Stimulated activated CD8-positive, alpha-beta memory T cell treated with anti-CD3 and anti-CD28 coated beads, Interleukin-4, amount 100 ng/mL, for 1 hour (primary cell): Measurements from ENCODE around the gene NEK2.
"Not testable (repeated sequence)": the region's sequence is repeated elsewhere in the genome, so short reads cannot be mapped to it uniquely, and the experiment has no call there.

Experiments
- DNase-seq, 2 donors: peaks; one replicate each; pipeline ENCODE4 v3.0.0-alpha.2; 2020; ENCODE audit warnings: low read depth in 2 of 2, low spot score in 1 of 2

The NEK2 gene

DNA sequence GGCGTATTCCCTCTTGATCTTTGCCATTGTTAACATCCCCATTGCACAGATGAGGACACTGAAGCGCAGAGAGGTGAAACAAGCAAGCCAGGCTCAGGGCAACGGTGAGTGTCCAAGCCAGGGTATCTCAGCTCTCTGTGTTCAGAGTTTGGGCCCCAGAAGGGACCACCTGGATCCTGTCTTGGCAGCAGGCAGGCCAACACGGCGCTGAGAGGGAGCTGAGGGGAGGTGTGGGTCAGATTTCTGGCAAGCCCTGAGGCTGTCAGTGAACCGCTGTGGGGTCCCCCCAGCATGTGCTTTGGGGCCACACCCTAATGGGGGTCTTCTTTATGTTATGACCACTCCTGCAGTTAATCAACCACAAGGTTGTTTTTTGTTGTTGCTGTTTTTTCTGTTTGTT is 23.1 kb downstream of the NEK2 start:
- DNase-seq, result no peak

DNA sequence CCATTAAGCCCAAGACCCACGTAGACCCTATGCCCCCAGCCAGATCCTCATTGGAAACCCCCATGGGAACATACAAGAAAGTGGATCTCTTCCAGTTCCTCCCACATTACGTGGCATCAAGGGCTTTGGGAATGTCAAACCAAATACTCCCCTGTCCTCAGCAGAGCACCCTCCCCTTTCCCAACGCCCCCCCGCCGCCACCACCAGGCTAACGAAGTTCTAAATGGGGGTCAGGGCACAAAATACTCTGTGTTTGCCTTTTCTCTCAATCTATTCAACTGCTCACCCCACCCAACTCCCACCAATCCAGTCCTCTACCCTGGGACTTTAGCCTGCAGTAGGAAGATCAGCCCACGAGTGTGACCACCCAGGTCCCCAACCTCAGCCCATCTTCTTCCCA is 24.5 kb downstream of the NEK2 start:
- no peak for DNase-seq

DNA sequence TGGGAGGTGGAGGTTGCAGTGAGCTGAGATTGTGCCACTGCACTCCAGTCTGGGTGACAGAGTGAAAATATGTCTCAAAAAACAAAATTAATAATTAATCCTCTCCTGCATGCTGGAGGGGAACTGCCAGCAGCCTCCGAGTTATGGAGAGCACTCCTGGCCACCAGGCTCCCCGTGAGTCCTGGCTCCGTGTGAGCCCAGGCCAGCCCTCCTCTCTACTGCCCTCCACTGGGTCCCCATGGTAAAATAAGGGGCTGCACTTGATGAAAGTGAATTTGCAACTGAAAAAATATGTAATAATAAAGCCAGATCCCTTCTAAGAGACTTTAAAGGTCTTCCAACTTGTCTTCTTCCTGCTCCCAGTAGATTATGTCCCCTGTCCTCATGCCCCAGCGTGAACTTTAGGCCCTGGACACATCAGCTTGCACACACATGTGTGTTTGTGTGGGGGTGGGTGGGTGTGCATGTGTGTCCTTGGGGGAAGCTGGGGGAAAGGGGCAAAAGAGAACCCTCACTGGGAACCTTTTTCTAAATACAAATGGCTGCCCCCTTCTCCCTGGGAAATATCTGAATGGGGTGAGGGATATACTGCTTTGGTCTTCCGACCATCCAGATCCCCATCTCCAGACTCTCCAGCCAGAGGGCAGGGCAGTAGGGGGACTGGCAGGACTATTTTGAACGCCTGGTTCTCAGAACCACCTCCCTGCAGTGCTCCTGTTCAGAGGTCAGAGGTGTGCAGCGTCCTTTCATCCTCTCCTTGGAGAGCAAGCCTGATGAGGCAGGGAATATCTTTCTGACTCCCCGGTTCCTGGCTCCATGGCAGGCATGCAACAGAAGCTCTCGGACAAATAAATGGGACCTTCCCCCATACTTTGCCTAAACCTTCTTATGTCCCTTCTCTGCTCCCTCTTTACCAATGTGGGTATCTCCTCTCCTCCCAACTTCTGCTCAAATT is 26.2 kb downstream of the NEK2 start:
- no peak for DNase-seq

DNA sequence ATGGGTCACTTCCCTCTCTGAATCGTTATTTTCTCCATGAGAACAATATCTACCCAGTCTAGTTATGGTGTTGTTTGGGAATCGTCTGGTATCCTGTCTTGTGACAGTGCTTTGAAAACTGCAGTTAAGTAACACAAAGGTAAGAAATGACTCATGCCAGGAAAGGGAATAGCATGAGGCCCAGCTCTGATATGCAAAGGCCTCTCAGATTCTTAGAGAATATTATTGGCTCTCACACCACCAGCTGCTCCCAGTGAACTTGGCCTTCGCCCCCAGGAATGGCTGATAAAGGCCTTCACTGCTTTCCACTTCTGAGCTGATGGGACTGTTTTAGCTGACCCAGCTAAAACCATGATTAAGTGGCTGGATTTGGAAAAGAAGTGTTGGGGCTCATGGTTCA is 27.1 kb downstream of the NEK2 start:
- no peak for DNase-seq

DNA sequence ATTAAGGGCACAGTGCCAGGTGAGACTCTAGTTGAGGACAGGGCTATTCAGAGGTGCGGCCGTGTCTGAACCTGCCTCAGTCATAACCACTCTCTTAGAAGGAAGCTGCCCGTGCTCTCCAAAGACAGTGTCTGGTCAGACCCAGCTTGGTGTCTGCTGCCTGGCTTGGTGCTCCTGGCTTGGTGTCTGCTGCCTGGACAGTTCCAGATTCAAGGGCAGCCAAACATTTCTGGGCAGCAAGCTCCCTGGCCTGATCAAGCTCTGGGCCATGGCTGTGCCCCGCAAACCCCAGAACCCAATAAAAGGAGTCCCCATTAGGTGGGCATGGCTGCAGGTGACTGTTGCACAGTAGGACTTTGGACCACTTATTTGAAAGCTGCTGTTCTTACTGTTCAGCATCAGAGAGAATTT is 27.7 kb downstream of the NEK2 start:
- no peak for DNase-seq

DNA sequence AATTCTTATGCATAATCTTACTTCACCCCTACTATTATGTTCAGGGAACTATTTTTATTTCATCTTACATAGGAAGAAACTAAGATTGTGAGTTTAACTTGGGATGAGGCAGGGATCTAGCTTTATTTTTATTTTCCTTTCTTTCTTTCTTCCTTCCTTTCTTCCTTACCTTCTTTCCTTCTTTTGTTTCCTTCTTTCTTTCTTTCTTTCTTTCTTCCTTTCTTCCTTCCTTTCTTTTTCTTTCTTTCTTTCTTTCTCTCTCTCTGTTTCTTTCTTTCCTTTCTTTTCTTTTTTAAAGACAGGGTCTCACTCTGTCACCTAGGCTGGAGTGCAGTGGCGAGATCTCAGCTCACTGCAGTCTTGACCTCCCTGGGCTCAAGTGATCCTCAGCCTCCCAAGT is 28.9 kb downstream of the NEK2 start:
- DNase-seq, result no peak

DNA sequence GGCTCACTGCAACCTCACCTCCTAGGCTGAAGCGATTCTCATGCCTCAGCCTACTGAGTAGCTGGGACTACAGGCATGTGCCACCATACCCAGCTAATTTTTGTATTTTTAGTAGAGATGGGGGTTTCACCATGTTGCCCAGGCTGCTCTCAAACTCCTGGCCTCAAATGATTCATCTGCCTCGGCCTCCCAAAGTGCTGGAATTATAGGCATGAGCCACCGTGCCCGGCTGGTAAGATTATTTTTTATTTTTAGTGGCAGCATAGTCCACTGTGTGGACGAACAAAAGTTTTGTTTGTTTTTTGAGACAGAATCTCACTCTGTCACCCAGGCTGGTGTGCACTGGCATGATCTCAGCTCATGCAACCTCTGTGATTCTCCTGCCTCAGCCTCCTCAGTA is 29.8 kb downstream of the NEK2 start:
- DNase-seq, result not testable (repeated sequence)

DNA sequence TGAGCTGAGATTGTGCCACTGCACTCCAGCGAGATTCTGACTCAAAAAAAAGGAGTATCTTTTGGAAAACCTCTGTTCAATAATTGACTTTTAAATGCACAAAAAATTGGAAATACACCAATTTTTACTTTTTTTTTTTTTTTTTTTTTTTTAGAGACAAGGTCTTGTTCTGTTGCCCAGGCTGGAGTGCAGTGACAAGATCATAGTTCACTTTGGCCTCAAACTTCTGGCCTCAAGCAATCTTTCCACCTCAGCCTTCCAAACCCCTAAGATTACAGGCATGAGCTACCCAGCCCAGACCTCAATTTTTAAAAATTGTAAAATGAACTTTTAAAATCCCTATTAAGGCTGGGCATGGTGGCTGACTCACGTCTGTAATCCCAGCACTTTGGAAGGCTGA is 30.8 kb downstream of the NEK2 start:
- no peak for DNase-seq

DNA sequence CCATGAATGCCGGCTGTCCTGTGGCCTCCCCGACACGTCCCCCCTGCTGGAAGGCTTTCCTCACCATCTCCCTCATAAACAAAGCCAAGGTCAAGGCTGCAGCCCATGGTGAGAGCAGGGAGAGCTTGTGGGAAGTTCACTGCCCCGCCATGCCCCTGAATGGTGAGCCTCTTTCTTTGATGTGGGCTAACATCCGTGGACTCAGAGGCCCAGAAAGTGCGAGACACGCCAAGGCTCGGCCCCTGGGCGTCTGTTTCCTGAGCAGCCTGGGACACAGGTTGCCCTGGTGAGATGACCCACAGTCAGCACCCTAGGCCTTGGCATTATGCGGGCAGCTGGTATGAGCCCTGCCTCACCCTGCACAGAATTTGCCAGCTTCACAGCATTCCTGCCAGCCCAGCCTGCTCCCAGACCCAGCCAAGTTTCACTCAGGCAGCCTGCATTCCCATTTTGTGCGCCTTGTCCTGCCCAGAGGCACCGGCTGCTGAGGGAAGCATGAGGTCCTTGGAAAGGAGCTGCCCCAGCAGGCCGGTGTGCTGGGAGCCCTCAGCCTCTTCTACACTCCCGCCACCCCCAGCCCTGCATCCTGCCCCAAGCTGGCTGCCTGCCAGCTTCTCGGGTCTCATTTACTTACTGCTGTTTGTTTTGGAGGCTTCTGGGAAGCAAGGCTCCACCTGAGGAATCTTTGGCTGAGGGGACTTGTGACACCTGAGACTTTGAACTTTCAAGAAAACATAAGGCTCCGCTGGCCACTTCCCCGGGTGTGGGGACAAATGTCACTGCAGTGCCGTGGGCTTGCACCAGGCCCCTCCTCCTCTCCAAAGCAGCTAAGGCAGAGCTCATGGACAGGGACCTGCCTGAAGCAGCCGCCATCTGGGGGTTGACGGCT is 31.9 kb downstream of the NEK2 start:
- DNase-seq, result no peak

DNA sequence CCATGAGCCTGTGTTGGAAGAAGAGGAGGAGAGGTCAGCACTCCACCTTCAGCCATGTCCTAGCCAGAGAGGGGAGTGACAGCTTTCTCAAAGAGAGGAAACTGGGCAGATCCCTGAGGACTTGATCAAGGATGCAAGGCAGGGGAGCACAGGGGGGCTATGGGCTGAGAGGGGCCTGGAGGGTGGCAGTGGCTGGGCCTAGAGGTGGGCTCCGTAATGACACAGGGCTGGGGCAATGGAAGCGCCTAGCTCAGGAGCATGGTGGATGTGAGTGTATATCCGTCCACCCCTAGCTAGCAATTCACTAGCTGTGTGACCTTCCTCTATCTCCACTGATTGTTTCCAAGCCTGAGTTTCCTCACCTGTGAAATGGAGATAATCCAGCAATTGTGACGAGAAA is 32.6 kb downstream of the NEK2 start:
- DNase-seq, result no peak

DNA sequence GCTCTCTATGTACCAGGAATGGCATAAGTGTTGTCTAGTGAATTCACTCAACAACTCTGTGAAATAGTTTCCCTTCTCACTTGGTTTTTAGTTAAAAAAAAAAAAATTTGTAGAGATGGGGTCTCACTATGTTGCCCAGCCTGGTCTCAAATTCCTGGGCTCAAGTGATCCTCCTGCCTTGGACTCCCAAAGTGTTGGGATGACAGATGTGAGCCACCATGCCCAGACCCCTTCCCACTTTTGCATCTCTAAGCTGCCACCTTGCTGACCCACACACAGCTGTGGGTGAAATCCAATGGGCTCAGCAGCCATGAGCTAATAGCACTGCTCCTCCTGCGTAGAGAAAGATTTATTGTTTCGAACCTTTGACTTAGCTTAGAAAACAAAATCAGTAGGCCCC is 33.5 kb downstream of the NEK2 start:
- DNase-seq, result no peak

DNA sequence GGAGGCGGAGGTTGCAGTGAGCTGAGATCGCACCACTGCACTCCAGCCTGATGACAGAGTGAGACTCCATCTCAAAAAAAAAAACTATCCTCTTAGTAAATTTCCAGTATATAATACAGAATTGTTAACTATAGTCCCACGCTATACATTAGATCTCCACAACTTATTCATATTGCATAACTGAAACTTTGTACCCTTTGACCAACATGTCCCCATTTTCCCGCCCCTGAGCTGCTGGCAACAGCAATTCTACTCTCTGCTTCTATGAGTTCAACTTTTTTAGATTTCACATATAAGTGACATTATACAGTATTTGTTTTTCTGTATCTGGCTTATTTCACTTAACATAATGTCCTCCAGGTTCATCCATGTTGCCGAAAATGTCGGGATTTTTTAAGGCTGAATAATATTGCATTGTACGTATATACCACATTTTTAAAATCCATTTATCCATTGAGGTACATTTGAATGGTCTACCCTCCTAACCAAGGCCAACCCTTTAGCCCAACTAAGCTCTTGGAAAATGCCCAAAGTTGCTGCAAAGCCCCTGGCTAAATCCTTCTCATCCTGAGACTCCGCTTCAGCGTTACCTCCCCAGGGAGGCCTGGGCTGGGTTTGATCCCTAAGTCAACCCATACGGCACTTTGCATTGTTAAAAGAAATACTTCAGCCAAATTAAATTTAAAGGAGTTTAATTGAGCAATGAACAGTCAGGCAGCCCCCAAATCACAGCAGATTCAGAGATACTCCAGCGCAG is 34.2 kb downstream of the NEK2 start:
- DNase-seq, result no peak

DNA sequence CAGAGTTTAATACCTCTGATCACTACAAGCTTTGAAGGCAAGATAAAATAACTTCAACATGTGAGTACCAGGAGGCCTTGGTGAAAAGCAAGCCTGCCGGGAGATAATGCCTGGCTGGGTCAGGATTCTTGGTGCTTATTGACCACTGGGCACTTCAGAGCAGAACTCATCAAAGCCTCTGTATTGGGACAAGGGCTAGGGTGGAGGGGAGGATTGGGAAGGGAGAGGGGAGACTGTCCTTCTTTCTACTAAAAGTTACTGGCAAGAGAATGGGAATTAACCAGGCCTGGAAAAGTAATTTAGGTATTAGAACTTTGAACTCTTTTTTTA is 35.2 kb downstream of the NEK2 start:
- no peak for DNase-seq

DNA sequence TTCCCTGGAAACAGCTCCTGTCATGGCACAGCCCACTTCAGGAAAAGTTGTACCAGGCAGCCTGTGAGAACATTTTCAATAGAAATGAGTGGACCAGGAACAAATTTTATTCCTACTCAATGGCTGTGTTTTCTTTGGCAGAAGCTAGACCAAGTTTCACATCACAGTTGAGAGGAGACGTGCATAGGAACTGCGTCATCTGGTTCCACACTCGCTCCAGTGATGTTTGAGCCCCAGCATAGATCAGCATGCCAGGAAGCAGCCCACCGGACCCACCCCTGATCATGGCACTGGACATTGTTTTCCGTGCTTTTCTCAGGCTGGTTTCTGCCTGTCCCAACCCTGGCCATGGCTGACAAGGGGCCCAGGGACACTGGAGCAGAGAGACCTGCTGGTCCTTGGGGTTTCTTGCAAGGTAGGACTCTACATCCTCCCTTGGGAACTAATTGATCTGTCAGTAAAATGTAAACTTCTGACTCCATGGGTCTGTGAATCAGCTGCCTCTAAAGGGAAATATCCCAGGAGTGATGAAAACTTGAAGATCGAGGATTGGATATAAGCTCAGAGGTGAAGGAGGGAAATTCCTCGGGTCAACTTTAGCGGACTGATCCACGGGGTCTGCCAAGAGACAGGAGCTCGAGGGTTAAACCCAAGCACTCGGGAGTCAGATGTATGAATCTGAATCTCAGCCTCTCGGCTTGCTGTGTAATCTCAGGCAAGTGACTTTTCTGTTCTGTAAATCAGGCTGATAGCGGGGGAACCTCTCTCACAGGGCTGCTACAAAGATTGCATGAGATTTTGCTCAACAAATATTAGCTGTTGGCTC is 35.7 kb downstream of the NEK2 start:
- DNase-seq, result no peak

DNA sequence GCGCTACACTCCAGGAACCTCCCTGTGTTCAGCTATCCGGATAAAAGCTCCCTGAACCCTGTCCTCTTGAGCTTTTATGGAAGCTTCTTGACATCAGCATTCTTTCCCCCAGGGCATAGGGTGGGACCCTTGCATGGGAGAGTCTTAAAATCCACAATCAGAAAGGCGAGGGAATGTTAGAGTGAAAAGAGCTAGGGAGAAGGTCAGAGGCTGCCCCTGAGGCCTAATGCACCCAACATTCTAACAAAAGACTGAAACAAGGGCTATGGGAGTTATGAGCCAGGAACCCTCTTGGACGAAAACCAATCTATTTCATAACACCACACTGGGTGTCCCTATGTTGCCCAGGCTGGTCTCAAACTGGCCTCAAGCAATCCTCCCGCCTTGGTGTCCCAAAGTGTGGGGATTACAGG is 36.7 kb downstream of the NEK2 start:
- DNase-seq, result no peak

DNA sequence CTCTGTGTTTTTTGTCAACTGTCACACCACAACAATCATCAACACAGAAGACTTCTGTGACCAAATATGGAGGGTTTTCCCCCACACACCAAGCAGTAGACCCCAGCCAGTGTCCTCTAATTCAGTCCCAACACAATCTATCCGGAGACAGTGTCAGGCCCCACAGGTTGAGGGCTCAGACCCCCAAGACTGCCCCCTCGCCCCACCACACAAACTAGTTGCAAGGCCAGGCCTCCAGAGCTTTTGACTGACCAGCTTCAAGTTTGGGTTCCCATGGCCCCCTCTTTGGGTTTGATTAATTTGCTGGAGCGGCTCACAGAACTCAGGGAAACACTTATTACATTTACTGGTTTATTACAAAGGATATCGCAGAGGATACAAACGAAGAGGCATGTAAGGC is 37.2 kb downstream of the NEK2 start:
- DNase-seq, result no peak

DNA sequence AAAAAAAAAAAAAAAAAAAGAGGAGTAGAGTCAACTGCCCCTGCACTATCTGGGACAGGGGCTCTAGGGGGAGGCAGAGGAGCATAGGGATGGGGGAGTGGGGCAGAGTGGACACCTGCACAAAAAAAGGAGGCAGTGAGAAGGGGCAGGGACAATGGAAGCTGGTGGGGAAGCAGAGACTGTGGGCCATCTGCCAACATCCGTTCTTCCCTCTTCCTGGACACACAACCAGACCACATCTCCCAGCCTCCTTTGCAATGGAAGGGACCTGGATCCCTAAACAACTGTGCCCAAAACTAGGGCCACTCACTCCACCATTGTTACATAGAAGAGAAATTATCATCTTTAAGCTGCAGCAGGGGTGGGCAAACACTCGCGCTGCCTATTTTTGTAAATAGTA is 38.4 kb downstream of the NEK2 start:
- DNase-seq, result no peak

DNA sequence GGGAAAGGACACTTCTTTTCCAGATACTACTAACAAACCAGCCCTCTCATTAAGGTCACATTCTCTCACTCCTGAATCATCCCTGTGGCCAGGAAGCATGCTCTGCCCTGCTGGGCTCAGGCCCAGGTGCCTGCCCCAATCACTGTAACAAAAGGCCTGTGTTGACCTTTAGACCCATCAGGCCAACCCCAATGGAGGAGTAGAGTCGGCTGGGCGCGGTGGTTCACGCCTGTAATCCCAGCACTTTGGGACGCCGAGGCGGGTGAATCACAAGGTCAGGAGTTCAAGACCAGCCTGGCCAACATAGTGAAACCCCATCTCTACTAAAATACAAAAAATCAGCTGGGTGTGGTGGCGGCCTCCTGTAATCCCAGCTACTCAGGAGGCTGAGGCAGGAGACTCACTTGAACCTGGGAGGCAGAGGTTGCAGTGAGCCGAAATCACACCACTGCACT is 38.8 kb downstream of the NEK2 start:
- not testable (repeated sequence) for DNase-seq

DNA sequence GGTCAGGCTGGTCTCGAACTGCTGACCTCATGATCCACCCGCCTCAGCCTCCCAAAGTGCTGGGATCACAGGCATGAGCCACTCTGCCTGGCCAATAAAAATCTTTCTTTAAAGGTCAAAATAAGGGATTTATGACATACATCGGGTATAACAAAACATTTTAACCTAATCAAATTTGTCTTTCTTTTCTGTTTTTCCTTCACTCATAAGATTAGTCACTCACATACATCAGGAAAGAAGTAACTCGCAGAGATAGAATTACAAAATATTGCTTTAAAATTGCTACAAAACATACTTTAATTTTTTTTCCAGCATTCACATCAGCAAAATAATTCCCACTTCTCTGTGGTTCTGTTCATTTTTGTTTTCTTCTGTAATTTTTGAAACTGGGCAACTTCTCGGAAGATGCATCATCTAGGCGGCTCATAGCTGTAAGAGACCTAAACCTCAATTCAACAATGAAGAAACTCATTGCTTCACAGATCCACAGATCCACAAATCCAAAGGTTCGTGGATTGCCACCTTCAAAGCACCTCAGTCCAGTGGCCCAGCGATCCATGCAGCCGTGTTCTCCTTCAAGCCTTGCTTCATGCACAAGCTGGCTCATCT is 39.7 kb downstream of the NEK2 start:
- DNase-seq, result no peak

DNA sequence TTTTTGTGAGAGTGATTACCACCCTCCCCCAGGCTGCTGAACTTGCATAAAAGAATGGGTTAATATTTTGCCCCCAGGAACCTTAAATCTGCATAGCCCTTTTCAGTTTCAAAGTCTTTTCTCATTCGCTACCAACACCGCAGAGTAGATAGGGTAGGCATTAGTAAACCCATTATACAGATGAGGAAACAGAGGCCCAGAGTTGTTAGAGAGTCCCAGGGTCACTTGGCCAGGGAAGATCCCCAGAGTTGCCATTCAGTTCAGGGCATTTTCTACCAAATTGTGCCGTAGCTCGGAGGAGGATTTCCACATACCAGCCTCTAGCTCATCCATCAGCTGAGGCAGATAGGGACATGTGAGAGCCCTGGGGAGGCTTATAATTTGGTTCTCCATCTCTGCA is 40.5 kb downstream of the NEK2 start:
- DNase-seq, result no peak
